WTC11 (cell line): ENCODE data around the gene RBMS1.

Source experiments
- CREB1 ChIP-seq: sonication (generic); formaldehyde crosslinking; IDR thresholded peaks from 2 replicates; pipeline ENCODE4 v1.8.0; 2023; ENCODE audit warnings: mild to moderate bottlenecking, missing genetic modification reagents
- IRF2 ChIP-seq: sonication (generic); formaldehyde crosslinking; IDR thresholded peaks from 2 replicates; pipeline ENCODE4 v1.8.0; 2022; ENCODE audit warnings: low read depth, missing genetic modification reagents, borderline replicate concordance

- no peak for TF ChIP-seq IRF2
- TF ChIP-seq CREB1 (CRISPR knock-in tag), result no peak
Measured at GRCh38 chr2:160310118-160310828, 183.3 kb downstream of the RBMS1 start.
